GM19467 (cell line): ENCODE data around the gene IGFBP4.

Experiments
- ATAC-seq: cut with Tn5 transposase; IDR thresholded peaks from one replicate; pipeline ENCODE4 v1.9.1; 2021; ENCODE audit warnings: mild to moderate bottlenecking, moderate library complexity; ENCODE audit not compliant: unreplicated experiment

IGFBP4 gene

GRCh38 chr17:40453881-40454612 lies 10.8 kb downstream of the IGFBP4 start:
- ATAC-seq, result no peak

GRCh38 chr17:40454613-40454995 lies 11.4 kb downstream of the IGFBP4 start:
- no peak for ATAC-seq

GRCh38 chr17:40456396-40456951 lies 13.2 kb downstream of the IGFBP4 start:
- no peak for ATAC-seq

- no peak for ATAC-seq
Measured at GRCh38 chr17:40457369-40457768, 14.1 kb downstream of the IGFBP4 start.

GRCh38 chr17:40457964-40458791 lies 14.9 kb downstream of the IGFBP4 start:
- no peak for ATAC-seq

GRCh38 chr17:40458851-40459482 lies 15.7 kb downstream of the IGFBP4 start:
- no peak for ATAC-seq

GRCh38 chr17:40459636-40460603 lies 16.7 kb downstream of the IGFBP4 start:
- no peak for ATAC-seq

GRCh38 chr17:40460604-40460967 lies 17.3 kb downstream of the IGFBP4 start:
- ATAC-seq, result no peak

GRCh38 chr17:40460968-40461731 lies 17.9 kb downstream of the IGFBP4 start:
- ATAC-seq, result no peak

GRCh38 chr17:40461732-40462342 lies 18.6 kb downstream of the IGFBP4 start:
- ATAC-seq, result no peak

- ATAC-seq, result no peak
Measured at GRCh38 chr17:40462343-40463121, 19.3 kb downstream of the IGFBP4 start.

GRCh38 chr17:40463122-40463550 lies 19.9 kb downstream of the IGFBP4 start:
- no peak for ATAC-seq

GRCh38 chr17:40464392-40464855 lies 21.2 kb downstream of the IGFBP4 start:
- no peak for ATAC-seq

- ATAC-seq, result no peak
Measured at GRCh38 chr17:40466298-40466971, 23.2 kb downstream of the IGFBP4 start.

GRCh38 chr17:40467281-40467867 lies 24.1 kb downstream of the IGFBP4 start:
- ATAC-seq, result no peak

- no peak for ATAC-seq
Measured at GRCh38 chr17:40468560-40468959, 25.3 kb downstream of the IGFBP4 start.
